NOMO-1 treated with dmso at 0.1 percent for 144 hours (cell line): ENCODE measurements around the gene ACOXL.
"Not testable (repeated sequence)": the region's sequence is repeated elsewhere in the genome, so short reads cannot be mapped to it uniquely, and the experiment has no call there.

Experiments used
- DNase-seq: peaks from one replicate; lab custom pipeline; 2025; ENCODE audit not compliant: unreplicated experiment; lab: John Stamatoyannopoulos, UW

The ACOXL gene

DNA sequence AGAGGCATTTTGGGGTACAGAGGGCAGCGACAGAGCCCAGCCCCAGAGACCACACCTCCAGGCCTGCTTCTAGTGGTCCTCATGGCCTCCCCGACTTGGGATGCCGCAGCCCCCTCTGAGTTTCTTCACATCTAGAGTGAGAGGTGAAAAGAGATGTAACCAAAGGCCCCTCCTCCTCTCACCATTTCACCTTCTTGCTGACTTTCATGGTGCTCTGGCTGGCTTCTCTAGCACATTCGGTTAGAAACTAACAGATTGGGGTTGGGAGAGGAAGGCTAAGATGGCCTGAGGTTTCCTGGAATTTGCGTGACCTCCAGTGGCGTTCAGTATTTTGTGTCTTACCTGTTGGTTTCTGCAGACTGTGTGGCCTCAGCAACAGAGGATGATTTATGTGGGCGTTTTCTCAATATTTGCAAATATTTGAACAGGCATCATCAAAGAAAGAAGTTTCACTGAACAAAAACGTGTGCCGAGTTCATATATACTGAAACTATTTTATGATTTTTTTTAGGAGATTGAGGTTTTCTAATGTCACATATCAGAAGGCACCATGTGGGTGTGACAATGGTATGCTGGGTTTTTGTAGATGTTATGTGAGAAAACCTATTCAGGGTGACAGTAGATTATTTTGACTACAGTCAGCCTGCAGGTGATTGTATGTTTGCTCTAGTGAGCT lies 318.5 kb downstream of the ACOXL start:
- no peak for DNase-seq

DNA sequence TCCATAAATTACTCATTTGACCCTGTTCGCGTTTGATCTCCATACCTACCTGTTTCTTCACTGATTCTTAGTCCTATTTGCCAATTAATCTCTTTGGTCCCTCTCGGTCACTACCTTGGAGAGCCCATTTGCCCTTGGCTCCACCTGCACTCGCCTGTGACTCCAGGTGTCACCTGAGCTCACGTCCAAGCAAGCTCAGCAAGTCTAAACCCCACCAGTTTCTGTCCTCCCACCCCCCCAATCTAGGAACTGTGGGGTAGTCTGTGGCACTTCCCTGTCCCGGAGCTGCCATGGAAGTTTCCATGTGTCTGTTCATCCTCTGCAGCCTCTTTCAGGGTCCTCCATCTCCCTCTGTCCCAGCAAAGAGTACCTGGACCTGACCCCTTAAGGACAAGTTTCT lies 320.2 kb downstream of the ACOXL start:
- no peak for DNase-seq

DNA sequence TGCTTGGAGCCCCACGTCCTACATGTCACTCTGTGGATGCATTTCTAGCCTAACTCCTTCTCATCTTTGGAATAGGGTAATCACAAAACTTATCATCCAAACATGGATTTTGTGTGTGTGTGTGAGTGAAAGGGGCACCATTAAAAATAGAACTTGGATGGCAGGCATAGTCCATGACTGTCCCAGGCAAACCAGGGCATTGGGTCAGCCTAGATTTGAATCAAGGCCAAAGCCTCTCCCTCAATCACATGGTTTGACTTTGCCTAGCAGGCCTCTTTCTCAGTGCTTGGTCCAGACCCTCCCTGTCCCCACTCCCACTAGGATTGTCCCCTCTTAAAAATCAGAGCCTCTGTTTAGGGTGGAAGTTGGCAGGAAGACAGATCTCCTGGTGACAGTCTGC lies 320.9 kb downstream of the ACOXL start:
- DNase-seq, result no peak

DNA sequence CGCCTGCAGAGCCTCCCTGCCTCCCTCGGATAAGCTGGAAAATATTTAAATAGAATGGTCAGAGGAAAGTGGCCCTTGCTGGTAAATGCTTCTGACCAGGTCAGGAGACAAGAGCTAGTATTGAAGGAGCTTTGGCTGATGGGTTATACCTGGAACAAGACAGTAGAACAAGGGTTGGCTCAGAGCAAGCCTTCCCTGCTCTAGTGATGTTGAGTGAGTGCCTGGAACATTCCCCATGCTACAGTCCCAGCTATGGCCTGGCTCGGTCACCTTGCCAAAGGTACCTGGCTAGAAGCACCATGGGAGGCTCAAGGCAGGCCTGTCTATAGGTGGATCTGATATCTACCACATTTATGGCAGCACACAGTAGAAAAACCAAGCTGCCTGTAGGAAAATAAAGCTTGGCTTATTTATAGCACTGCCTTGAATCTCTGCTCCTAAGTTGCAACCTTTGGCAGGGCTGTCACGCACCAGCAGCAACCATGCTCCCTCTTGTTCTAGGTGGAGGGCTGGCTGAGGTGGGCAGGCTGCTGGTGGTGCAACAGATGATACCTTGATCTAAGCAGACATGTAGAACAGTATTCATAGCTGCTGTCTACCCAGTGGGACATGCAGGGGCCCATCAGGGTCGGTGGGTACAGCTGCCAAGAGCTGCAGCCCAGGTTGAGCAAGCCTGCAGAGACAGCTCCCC lies 321.6 kb downstream of the ACOXL start:
- DNase-seq, result no peak

DNA sequence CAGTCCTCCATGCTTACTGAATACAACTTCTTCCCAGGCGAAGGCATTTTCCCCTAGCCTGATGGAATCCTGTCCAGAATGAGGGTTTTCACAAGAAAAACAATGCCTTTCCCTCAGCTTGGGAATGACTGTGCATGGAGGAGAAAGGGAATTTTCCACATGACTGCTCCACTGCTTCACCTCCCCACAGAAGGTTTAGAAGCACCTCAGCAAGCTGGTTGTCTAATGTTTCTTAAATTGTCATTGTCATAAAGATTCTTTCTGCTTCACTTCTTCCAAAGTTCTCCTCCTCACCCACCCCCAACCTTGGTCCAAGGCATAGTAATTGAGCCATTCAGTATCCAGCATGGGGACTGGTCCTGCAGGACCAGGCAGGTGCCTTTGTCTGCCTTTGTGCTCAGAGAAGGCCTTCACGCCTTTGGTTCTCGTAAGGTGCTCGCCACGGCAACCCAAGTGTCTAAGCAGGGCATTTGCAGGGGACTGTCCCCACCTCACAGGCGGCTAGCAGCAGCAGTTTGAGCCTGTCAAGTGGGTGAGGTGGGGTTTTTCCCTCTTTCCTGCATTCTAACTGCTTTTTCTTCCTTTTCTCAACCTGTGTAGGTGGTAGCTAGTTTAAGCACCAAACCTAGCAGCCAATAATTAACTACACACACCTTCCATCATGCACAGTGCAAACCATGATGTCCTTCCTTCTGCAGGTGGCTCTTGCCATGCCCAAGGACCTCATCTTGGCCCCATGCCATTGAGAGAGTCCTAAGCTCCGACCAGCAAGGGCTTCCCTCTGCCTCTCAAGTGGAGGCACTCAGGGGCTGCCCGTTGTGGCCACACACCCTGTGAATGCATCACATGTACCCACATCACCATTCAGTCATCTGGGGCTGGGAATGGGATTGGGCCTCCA lies 322.7 kb downstream of the ACOXL start:
- DNase-seq, result no peak

DNA sequence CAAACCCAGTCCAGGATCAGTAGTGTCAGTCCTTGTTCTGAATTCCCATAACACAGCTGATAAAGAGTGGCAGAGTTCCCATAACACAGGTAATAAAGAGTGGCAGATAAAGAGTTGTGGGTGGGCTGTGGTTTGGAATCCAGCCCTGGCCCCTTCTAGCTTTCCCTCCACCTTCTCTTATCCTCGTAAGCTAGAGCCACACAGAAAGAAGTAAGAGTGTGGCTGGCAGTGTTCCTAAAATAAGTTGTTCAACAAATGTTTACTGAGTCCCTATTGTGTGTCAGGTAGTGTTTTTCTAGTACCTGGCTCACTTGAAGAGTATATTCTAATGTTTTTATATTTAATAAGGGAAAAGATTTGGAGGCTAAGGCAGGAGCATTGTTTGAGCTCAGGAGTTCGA lies 323.4 kb downstream of the ACOXL start:
- no peak for DNase-seq

DNA sequence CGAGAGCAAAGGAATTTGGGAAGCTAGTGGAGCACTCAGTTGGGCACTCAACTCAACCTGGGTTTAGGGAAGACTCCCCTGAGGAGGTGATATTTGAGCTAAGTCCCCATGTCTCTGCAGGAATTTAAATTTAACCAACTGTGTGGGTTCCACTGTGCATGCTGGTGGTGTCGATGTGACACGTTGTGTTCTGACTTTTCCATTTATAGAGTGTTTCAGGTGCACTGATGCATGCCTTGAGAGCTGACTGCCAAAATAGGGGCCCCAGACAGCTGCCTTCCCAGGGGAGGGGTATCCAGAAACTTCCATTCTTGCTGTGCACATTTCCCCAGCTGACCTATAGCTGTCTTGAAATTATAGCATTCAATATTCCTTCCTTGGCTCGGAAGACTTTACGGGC lies 324.7 kb downstream of the ACOXL start:
- DNase-seq, result no peak

DNA sequence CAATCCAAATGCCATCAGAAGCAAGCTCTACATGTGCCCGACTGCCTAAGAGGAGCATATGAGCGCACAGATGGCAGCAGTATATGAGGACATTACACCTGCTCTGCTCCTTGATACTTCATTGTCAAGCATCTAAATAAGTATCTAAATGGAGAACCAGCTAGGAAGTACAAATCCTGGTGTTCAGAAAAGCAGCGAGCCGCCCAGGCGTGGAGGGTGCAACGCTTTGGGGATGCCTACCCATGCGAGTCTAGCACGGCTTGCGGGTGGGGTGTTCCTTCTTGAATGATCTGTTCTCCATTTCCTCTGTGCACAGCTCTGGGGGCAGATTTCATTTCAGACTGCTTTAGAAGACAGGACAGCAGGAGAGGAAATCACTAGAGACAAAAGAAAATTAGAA lies 325.3 kb downstream of the ACOXL start:
- no peak for DNase-seq

DNA sequence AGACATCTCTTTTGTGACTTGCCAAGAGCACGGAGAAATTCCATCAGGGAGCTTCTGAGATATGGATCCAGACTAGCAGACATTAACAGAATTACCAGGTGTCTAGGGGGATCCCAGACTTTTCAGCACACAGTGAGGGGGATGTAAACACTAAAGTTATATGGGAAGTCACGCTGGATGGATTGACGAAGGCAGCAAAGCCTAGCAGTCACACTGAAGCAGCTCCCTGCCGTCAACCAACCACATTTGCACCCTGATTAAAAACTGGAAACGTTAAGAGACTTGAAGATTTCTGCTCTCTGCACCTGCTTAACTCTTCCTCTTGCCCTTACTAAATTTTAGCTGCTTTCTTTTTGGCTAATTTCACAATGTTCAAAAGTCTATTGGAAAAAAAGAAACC lies 325.9 kb downstream of the ACOXL start:
- DNase-seq, result no peak

DNA sequence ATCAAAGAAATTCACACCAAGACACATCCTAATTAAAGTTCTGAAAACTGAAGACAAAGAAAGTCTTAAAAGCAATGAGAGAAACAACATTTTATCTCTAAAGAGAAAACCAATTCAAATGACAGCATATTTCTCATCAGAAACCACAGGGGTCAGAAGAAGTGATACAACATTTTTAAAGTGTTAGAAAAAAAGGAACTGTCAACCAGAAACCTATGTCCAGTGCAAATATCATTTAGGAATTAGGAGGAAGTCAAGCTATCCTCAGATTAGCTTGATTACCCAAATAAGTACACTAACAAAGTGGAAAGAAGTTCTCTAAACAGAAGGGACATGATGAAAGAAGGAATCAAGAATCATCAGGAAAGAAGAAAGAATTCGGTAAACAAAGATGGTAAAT lies 328.8 kb downstream of the ACOXL start:
- peak; percentile 34 for DNase-seq

DNA sequence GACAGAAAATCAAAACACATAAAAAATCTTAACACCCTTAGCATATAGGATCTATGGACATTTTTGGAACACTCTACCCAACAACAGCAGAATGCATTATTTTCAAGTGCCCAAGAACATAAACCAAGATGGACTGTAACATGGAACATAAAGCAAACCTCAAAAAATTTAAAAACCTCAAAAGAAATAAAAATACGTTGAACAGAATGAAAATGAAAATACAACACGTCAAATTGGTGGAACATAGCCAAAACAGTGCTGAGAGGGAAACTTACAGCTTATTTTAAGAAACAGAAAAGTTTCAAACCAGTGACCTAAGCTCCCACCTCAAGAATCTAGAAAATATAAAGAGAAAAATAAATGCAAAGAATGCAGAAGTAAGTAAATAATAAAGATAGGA lies 330.0 kb downstream of the ACOXL start:
- DNase-seq, result no peak

DNA sequence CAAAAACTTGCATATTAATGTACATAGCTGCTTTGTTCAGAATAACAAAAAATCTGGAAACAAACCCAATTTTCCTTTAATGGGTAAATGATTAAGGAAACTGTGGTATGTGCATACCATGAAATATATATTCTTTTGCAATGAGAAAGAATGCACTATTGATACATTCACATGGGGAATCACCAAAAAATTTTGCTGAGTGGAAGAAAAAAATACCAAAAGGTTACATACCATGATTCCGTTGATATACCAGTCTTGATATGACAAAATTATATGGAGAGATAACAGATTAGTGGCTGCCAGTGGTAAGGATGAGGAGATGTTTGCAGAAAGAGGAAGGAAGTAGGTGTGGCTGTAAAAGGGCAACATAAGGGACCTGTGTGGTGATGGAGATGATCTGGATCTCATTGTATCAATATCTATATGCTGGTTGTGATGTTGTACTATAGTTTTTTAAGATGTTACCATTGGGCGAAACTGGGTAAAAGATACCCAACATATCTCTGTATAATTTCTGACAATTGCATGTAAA lies 333.8 kb downstream of the ACOXL start:
- DNase-seq, result peak; percentile 41

DNA sequence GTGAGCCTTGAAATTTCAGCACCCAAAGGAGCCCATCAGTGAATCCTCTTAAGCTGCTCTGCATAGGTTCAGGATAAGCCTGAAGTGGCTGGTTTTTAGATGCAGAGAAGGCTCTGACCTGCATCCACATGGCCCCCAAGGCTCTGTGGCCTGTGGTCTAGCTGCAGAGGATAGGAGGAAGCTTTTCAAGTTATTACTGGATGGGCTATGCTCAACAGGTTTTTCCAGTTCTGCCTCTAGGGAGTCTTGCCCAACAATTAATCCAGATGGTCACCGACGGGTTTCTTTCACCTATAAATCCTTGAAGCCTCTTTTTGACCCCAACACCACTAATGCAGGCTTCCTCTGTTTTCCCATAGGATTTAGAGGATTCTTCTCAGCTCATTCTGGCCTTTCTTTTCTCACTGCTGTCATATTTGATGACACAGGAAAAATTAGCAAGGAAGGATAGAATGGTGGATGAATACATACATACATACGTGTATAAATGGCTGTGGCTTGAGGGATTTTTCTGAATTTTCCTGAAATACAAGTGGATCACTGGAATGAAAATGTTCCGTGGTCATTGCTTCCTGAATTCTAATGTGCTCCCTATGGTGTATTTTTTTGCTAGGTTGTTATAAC lies 336.2 kb downstream of the ACOXL start:
- DNase-seq, result no peak

DNA sequence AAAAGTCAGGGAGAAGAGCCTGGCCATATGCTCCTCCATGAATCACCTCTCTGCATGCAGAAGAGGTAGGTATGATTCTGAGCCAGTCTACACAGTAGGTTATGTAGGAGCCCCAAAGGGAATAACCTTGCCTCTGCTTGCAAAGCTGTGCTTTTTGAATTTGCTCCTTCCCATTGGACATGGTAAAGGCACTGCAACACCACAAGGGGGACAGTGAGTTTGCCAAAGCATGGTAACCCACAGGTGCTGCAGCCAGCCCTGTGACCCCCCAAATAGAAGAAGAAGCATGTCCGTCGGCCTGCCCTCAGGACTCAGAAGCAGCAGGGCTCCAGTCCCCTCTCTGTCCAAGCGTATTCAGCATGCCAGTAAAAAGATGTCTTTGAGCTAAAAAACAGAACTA lies 337.3 kb downstream of the ACOXL start:
- no peak for DNase-seq

DNA sequence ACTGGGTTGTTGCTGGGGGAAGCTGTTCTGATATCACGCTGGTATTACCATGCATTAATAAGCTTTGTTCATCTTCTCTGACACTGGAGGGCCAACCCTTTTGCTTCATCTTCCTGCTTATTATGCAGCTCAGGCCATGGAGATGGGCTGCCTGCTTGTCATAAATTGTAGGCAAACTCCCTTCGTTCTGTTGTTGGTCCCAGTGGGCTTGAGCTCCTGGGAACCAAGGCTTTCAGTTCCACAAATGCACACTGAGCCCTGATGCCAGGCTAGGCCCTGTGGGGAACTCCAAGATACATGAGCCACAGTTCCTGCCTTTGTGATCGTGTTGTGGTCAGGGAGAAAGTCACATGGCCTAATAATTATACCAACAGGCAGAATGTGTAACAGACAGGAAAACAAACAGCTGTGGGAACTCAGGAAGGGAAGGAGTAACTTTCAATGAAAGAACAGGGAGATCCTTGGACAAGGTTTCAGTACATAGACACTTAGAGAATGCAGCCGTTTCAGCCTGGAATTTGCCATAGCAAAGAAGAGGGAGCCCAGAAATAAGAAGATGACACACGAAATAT lies 339.3 kb downstream of the ACOXL start:
- no peak for DNase-seq

DNA sequence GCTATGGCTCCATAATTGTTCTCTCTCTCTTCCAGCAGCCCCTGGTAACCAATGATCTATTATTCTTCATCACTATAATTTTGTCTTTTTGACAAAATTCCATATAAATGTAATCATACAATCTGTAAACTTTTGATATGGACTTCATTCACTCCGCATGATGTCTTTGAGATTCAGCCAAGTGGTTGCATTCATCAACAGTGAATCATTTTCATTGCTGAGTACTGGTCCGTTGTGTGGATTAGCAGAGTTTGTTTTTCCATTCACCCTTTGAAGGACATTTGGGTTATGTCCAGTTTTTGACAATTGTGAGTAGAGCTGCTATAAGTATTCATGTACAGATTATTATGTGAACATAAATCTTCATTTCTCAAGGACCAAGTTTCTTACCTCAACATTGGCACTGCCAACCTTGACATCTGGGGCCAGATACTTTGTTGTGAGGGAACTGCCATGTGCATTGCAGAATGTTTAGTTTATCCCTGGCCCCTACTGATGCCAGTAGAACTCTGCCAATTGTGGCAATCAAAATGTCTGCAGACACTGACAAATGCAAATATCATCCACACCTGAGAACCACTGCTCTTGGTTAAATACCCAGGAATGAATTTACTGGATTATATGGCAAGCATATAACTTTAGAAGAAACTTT lies 340.0 kb downstream of the ACOXL start:
- no peak for DNase-seq

DNA sequence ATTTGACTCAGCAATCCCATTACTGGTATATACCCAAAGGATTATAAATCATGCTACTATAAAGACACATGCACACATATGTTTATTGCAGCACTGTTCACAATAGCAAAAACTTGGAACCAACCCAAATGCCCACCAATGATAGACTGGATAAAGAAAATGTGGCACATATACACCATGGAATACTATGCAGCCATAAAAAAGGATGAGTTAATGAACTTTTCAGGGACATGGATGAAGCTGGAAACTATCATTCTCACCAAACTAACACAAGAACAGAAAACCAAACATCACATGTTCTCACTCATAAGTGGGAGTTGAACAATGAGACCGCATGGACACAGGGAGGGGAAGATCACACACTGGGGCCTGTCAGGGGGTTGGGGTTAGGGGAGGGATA lies 350.3 kb downstream of the ACOXL start:
- not testable (repeated sequence) for DNase-seq

DNA sequence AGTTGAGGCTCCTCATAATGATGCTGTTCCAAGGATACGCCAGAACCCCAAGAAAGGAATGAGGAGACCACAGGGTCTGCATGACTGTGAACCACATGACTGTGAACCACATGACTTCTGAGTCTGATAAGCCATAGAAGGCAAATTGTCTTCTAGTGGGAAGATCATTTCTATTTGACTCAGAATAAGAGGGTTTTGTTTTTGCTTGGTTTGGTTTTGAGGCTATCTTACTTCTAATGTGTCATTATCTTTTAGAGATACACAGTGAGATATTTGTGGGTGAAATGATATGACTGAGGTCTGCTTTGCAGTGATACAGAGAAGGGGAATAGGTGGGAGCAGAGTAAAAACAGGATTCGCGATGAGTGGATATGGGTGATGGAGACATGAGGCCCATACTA lies 359.4 kb downstream of the ACOXL start:
- DNase-seq, result no peak

DNA sequence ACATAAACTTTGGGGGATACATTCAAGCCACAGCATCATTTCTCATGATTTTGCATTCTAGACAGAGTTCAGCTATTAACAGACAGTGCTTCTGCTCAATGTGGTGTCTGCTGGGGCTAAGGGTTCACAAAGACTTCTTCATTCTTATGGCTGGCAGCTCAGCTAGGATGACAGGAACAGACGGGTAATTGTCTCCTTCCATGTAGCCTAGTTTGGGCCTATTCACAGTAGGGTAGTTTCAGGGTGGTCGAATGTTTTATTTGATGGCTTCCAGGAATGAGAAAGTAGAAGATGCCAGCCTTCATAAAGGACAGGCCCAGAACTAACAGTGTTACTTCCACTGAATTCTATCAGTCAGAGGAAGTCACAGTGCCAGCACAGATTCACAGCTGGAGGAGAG lies 362.3 kb downstream of the ACOXL start:
- no peak for DNase-seq

DNA sequence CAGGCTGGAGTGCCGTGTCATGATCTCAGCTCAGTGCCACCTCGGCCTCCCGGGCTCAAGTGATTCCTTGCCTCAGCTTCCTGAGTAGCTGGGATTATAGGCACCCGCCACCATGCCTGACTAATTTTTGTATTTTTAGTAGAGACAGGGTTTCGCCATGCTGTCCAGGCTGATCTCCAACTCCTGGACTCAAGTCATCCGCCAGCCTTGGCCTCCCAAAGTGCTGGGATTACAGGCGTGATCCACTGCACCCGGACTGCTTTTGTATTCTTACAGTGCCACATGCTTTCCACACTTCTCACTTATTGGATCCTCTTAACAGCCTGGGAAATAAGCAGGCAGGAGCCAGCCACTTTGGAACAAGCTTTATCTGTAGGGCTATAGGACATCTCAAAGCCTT lies 363.1 kb downstream of the ACOXL start:
- DNase-seq, result no peak
